Measurements from ENCODE around the gene SAGE1.
A peak's percentile ranks its signal among the peaks of the same experiment; 100 is the strongest.
"Not testable (repeated sequence)": the region's sequence is repeated elsewhere in the genome, so short reads cannot be mapped to it uniquely, and the experiment has no call there.

SAGE1 gene

DNA sequence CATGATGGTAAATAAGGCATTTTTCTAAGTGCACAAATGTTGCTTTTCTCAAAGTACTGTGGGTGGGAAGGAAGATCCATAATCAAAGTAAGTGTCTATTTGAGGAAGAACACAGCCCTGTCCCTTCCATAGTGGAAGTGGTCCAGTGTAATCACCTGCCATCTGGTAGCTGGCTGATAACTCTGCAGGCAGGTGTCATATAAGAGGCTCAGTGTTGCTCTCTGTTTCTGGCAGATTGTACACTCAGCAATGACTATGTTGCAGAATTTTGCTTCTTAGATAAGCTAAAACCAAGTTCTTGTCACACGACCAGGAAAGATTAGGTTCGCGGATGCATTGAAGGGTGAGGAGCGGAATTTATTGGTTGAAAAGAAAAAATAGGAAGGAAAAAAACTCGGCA, 20.9 kb downstream of the SAGE1 start:
- TF ChIP-seq, protein P1, sequence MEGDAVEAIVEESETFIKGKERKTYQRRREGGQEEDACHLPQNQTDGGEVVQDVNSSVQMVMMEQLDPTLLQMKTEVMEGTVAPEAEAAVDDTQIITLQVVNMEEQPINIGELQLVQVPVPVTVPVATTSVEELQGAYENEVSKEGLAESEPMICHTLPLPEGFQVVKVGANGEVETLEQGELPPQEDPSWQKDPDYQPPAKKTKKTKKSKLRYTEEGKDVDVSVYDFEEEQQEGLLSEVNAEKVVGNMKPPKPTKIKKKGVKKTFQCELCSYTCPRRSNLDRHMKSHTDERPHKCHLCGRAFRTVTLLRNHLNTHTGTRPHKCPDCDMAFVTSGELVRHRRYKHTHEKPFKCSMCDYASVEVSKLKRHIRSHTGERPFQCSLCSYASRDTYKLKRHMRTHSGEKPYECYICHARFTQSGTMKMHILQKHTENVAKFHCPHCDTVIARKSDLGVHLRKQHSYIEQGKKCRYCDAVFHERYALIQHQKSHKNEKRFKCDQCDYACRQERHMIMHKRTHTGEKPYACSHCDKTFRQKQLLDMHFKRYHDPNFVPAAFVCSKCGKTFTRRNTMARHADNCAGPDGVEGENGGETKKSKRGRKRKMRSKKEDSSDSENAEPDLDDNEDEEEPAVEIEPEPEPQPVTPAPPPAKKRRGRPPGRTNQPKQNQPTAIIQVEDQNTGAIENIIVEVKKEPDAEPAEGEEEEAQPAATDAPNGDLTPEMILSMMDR (IDR thresholded peaks at IDR 0.05): no peak
- TF ChIP-seq ZFX (IDR thresholded peaks at IDR 0.05; ENCODE audit: borderline replicate concordance): no peak
- H3K27ac ChIP-seq: no peak overlapping the region

DNA sequence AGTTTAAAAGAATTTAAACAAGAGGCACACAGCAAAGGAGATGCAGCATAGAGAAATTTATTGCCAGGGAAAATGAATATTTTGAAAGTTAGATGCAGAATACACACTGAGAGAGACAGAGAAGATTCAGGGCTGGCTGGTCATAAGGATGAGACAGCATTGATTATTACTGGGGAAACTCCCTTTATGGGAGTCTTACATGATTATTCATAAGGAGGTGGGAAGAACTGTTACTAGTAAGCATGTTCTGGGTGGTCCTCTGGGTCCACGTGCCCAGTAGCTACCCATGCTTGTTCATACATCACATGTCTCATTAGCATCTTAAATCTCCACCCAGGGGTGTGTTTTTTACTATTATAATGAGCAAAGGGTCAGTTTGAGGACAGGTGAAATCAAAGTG, 27.0 kb downstream of the SAGE1 start:
- not testable (repeated sequence) for H3K27ac ChIP-seq

DNA sequence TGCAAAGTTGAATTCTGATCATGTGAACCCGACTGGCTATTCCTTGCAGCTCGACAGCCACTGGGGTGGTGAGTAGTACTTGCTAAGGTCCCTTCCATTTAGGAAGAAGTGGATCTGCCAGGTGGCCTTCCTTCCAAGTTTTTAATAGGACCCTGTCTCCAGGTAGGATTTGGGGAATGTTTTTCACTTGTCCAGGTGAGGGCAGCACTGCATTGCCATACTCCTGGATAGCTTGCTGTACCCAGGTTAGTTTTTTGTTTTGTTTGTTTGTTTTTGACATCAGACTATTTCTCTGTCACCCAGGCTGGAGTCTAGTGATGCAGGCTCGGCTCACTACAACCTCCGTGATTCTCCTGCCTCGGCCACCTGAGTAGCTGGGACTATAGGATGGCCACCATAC, 29.8 kb downstream of the SAGE1 start:
- TF ChIP-seq ZFX (IDR thresholded peaks at IDR 0.05; ENCODE audit: borderline replicate concordance): no peak
- TF ChIP-seq, protein P1 (IDR thresholded peaks at IDR 0.05): peak; percentile 59
- no peak overlapping the region for H3K27ac ChIP-seq

DNA sequence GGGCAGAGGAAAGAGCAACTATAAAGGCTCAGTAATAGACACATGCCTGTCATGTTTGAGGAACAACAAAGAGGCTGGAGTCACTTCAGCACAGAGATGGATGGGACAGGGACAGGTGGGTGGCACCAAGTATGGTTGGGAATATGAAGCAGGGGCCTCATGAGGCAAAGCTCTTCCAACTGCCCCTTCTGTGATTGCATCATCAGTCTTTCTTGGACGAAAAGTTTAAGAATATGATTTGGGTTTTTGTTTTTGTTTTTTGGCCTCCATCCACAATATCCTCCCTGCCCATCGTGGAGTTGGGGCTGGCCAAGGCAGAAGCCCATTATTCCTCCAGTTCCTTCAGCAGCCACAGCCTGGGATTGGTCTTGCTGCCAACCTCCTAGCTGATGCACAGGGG, 34.4 kb downstream of the SAGE1 start:
- H3K27ac ChIP-seq: no peak overlapping the region
- TF ChIP-seq, protein P1 (IDR thresholded peaks at IDR 0.05): no peak
- TF ChIP-seq ZFX (IDR thresholded peaks at IDR 0.05; ENCODE audit: borderline replicate concordance): no peak

DNA sequence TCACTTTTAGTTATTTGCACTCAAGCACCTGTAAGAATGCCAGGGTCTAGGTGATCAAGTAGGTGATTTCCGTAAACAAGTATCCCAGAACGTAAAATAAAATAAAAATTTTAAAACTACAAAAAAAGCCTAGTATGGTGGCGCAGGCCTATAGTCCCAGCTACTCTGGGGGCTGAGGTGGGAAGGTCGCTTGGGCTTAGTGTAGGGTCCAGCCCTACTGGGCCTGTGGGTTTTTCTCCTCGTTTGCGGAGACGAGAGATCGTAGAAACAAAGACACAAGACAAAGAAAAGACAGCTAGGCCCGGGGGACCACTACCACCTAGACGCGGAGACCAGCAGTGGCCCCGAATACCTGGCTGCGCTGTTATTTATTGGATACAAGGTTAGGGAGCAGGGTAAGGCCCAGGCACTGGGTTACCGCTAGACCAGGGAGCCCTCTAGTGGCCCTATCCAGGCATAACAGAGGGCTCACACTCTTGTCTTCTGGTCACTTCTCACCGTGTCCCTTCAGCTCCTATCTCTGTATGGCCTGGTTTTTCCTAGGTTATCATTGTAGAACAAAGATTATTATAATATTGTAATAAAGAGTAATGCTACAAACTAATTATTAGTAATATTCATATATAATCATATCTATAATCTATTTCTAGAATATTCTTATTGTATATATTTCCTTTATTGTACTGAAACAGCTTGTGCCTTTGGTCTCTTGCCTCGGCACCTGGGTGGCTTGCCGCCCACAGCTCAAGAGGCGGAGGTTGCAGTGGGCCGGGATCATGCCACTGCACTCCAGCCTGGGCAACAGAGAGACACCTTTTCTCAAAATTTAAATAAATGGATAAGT, 38.4 kb downstream of the SAGE1 start:
- no peak overlapping the region for H3K27ac ChIP-seq
- TF ChIP-seq, protein P1 (IDR thresholded peaks at IDR 0.05): peak; percentile 76
- TF ChIP-seq ZFX (IDR thresholded peaks at IDR 0.05; ENCODE audit: borderline replicate concordance): no peak

DNA sequence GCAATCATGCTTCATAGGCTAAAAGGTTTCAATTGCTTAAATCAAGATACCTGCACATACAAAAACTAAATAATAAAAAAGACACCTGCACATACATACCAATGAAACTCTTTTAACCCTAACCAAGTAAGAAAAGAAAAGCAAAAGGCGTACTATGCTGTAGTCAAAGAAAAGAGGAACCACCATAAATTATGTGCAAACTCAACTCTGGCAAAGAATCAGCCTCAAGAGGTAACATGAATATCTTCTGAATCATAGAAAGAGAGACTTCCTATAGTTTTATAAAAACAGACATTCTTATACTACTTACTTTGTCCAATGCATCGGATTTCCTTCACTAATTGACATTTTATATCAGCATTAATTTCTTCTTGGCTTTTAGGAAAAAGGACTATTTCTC, 51.0 kb downstream of the SAGE1 start:
- TF ChIP-seq, protein P1 (IDR thresholded peaks at IDR 0.05): no peak
- TF ChIP-seq ZFX (IDR thresholded peaks at IDR 0.05; ENCODE audit: borderline replicate concordance): no peak
- H3K27ac ChIP-seq: no peak overlapping the region

DNA sequence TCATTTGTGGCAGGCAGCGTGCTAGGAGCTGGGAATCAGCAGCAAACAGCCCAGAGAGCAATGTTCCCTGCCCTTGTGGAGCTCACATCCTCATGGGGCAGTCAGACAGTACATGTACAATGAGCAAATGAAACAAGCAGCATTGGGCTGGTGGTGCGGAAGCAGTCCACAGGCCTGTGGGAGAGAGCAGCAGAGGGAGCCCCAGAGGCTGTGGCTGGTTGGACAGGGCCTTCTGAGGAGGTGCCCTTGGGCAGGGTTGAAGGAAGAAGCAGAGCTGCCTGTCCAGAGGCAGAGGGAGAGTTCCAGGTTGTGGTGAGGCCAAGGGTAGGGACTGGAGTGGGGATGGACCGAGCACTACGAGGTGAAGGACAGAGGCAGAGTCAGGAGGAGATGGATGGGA, 57.8 kb downstream of the SAGE1 start:
- TF ChIP-seq, protein P1 (IDR thresholded peaks at IDR 0.05): no peak
- TF ChIP-seq ZFX (IDR thresholded peaks at IDR 0.05; ENCODE audit: borderline replicate concordance): no peak
- H3K27ac ChIP-seq: no peak overlapping the region

Measured in 22Rv1 (cell line).